Mesodermal cell (in vitro differentiated cells): Measurements from ENCODE around the gene TMEM120B.
"Not testable (repeated sequence)": the region's sequence is repeated elsewhere in the genome, so short reads cannot be mapped to it uniquely, and the experiment has no call there.

ENCODE experiments used
- H3K27ac ChIP-seq: 2 replicates; pipeline ENCODE4 v1.7.0; 2013; ENCODE audit warnings: mild to moderate bottlenecking, low read depth, low read length, moderate library complexity; ENCODE audit not compliant: severe bottlenecking
- H3K36me3 ChIP-seq: 2 replicates; pipeline ENCODE4 v1.7.1; 2013; ENCODE audit warnings: mild to moderate bottlenecking, low read length, moderate library complexity; ENCODE audit not compliant: control insufficient read depth, insufficient read depth
- H3K4me1 ChIP-seq: one replicate; pipeline ENCODE4 v1.7.1; 2013; ENCODE audit warnings: mild to moderate bottlenecking, low read length; ENCODE audit not compliant: insufficient read depth, control insufficient read depth, poor library complexity, severe bottlenecking
- H3K4me3 ChIP-seq: 2 replicates; pipeline ENCODE4 v1.7.0; 2013; ENCODE audit warnings: low read length, control low read depth, mild to moderate bottlenecking; ENCODE audit not compliant: insufficient read depth, poor library complexity, severe bottlenecking; ENCODE audit errors: extremely low read depth
- H3K9me3 ChIP-seq: 2 replicates; pipeline ENCODE4 v1.7.1; 2013; ENCODE audit warnings: mild to moderate bottlenecking, low read length, moderate library complexity; ENCODE audit not compliant: control insufficient read depth
- WGBS, 2 experiments: methylation state at CpG; one replicate each; pipeline ENCODE4 v1.1.5; 2013; ENCODE audit warnings: missing lambda C conversion rate in 2 of 2; ENCODE audit not compliant: insufficient coverage in 2 of 2; 5-methylcytosine and 5-hydroxymethylcytosine counted together

The TMEM120B gene

GRCh38 chr12:121745545-121745944 lies 33.0 kb downstream of the TMEM120B start:
- not testable (repeated sequence) for H3K9me3 ChIP-seq, H3K4me3 ChIP-seq, H3K27ac ChIP-seq
- Histone ChIP-seq H3K36me3 (peaks cover 19% of the 10 kb centered on the region), H3K4me1 (peaks cover 13% of the 10 kb centered on the region)
- WGBS, 2 experiments, result 85 to 93% methylated on average over 4 of the region's 5 CpGs

- Histone ChIP-seq H3K27ac (peak overlapping the region; percentile 94), H3K9me3 (no peaks in the 10 kb centered on the region), H3K4me3 (no peak overlapping the region), H3K36me3 (peaks cover 32% of the 10 kb centered on the region), H3K4me1 (peaks cover 13% of the 10 kb centered on the region)
- WGBS, 2 experiments, result 70 to 76% methylated on average over 12 to 13 of the region's 13 CpGs
Measured at GRCh38 chr12:121748218-121748570, 35.6 kb downstream of the TMEM120B start.

- H3K27ac ChIP-seq, result peak overlapping the region; percentile 94
- WGBS, 2 experiments, result 43 to 45% methylated on average over 16 to 17 of the region's 17 CpGs
- H3K36me3 ChIP-seq, result peaks cover 31% of the 10 kb centered on the region
- no peak overlapping the region for H3K4me3 ChIP-seq
- H3K9me3 ChIP-seq, result no peaks in the 10 kb centered on the region
- peaks cover 13% of the 10 kb centered on the region for H3K4me1 ChIP-seq
Measured at GRCh38 chr12:121748571-121749265, 36.2 kb downstream of the TMEM120B start.

GRCh38 chr12:121749267-121749666 lies 36.7 kb downstream of the TMEM120B start:
- Histone ChIP-seq H3K36me3 (peaks cover 32% of the 10 kb centered on the region), H3K4me1 (peaks cover 13% of the 10 kb centered on the region), H3K27ac (peak overlapping the region; percentile 94), H3K4me3 (no peak overlapping the region), H3K9me3 (no peaks in the 10 kb centered on the region)
- 85 to 89% methylated on average over 8 to 10 of the region's 10 CpGs for WGBS, 2 experiments

- Histone ChIP-seq H3K27ac (no peak overlapping the region), H3K4me3 (no peak overlapping the region), H3K36me3 (peaks cover 28% of the 10 kb centered on the region), H3K9me3 (no peaks in the 10 kb centered on the region), H3K4me1 (peaks cover 13% of the 10 kb centered on the region)
- WGBS, 2 experiments, result 44% methylated on average over 1 of the region's 1 CpG; no CpG with 5 or more reads in 1 of the 2 experiments
Measured at GRCh38 chr12:121750507-121750955, 38.0 kb downstream of the TMEM120B start.

GRCh38 chr12:121751034-121751433 lies 38.5 kb downstream of the TMEM120B start:
- Histone ChIP-seq H3K4me3 (no peak overlapping the region), H3K9me3 (no peaks in the 10 kb centered on the region), H3K27ac (no peak overlapping the region), H3K4me1 (peaks cover 13% of the 10 kb centered on the region), H3K36me3 (peaks cover 28% of the 10 kb centered on the region)
- no CpG with 5 or more reads among the region's 1 CpG for WGBS, 2 experiments

GRCh38 chr12:121751749-121752351 lies 39.3 kb downstream of the TMEM120B start:
- Histone ChIP-seq H3K27ac (no peak overlapping the region), H3K4me1 (peaks cover 13% of the 10 kb centered on the region), H3K36me3 (peaks cover 31% of the 10 kb centered on the region), H3K4me3 (no peak overlapping the region), H3K9me3 (no peaks in the 10 kb centered on the region)
- WGBS, 2 experiments, result 97% methylated on average over 9 of the region's 12 CpGs

GRCh38 chr12:121753844-121754264 lies 41.3 kb downstream of the TMEM120B start:
- WGBS, 2 experiments, result 92 to 95% methylated on average over 11 to 12 of the region's 12 CpGs
- H3K4me3 ChIP-seq, result no peak overlapping the region
- H3K27ac ChIP-seq, result no peak overlapping the region
- H3K9me3 ChIP-seq, result no peaks in the 10 kb centered on the region
- H3K36me3 ChIP-seq, result peaks cover 31% of the 10 kb centered on the region
- peaks cover 4% of the 10 kb centered on the region for H3K4me1 ChIP-seq

- no peaks in the 10 kb centered on the region for H3K4me1 ChIP-seq
- no peak overlapping the region for H3K27ac ChIP-seq
- H3K9me3 ChIP-seq, result no peaks in the 10 kb centered on the region
- peaks cover 31% of the 10 kb centered on the region for H3K36me3 ChIP-seq
- H3K4me3 ChIP-seq, result no peak overlapping the region
- whole genome bisulfite sequencing, 2 experiments, result 97 to 99% methylated on average over 9 to 10 of the region's 11 CpGs
Measured at GRCh38 chr12:121754836-121755235, 42.3 kb downstream of the TMEM120B start.

- Histone ChIP-seq H3K9me3 (no peaks in the 10 kb centered on the region), H3K4me3 (no peak overlapping the region), H3K36me3 (peaks cover 25% of the 10 kb centered on the region), H3K4me1 (no peaks in the 10 kb centered on the region), H3K27ac (no peak overlapping the region)
- WGBS, 2 experiments, result 83 to 100% methylated on average over 1 to 2 of the region's 3 CpGs
Measured at GRCh38 chr12:121755591-121755990, 43.0 kb downstream of the TMEM120B start.

GRCh38 chr12:121758536-121758935 lies 46.0 kb downstream of the TMEM120B start:
- H3K36me3 ChIP-seq, result peaks cover 12% of the 10 kb centered on the region
- H3K27ac ChIP-seq, H3K4me3 ChIP-seq, H3K9me3 ChIP-seq: not testable (repeated sequence)
- 96 to 98% methylated on average over 5 to 6 of the region's 22 CpGs for whole genome bisulfite sequencing, 2 experiments
- peaks cover 10% of the 10 kb centered on the region for H3K4me1 ChIP-seq
